ENCODE results near the gene CLCN2.
A peak's percentile ranks its signal among the peaks of the same experiment; 100 is the strongest.

Gene CLCN2

GRCh38 chr3:184355261-184356040, 6.0 kb downstream of the CLCN2 start:
- no peak for TF ChIP-seq CTCF (IDR thresholded peaks at IDR 0.05; ENCODE audit: borderline replicate concordance, control extremely low read depth, extremely low read depth, insufficient read depth, missing control alignments)
- in situ Hi-C loops (cut with MboI; ENCODE audit: low sequenced_read_pairs, unreplicated experiment): no loop called here
- DNase-seq (ENCODE audit: low spot score): no peak

- DNase-seq (ENCODE audit: low spot score): no peak
- no peak for TF ChIP-seq CTCF (IDR thresholded peaks at IDR 0.05; ENCODE audit: borderline replicate concordance, control extremely low read depth, extremely low read depth, insufficient read depth, missing control alignments)
- in situ Hi-C loops (cut with MboI; ENCODE audit: low sequenced_read_pairs, unreplicated experiment): no loop called here
Measured at GRCh38 chr3:184354754-184355153, 6.7 kb downstream of the CLCN2 start.

GRCh38 chr3:184354121-184354728, 7.2 kb downstream of the CLCN2 start:
- peak; percentile 87 for DNase-seq (ENCODE audit: low spot score)
- in situ Hi-C loops (cut with MboI; ENCODE audit: low sequenced_read_pairs, unreplicated experiment): no loop called here
- TF ChIP-seq CTCF (IDR thresholded peaks at IDR 0.05; ENCODE audit: borderline replicate concordance, control extremely low read depth, extremely low read depth, insufficient read depth, missing control alignments): peak; percentile 82

- DNase-seq (ENCODE audit: low spot score): no peak
- in situ Hi-C loops (cut with MboI; ENCODE audit: low sequenced_read_pairs, unreplicated experiment): no loop called here
- TF ChIP-seq CTCF (IDR thresholded peaks at IDR 0.05; ENCODE audit: borderline replicate concordance, control extremely low read depth, extremely low read depth, insufficient read depth, missing control alignments): no peak
Measured at GRCh38 chr3:184353546-184353941, 7.9 kb downstream of the CLCN2 start.

- no peak for DNase-seq (ENCODE audit: low spot score)
- no peak for TF ChIP-seq CTCF (IDR thresholded peaks at IDR 0.05; ENCODE audit: borderline replicate concordance, control extremely low read depth, extremely low read depth, insufficient read depth, missing control alignments)
- in situ Hi-C loops (cut with MboI; ENCODE audit: low sequenced_read_pairs, unreplicated experiment): no loop called here
Measured at GRCh38 chr3:184352897-184353545, 8.4 kb downstream of the CLCN2 start.

- in situ Hi-C loops (cut with MboI; ENCODE audit: low sequenced_read_pairs, unreplicated experiment): no loop called here
- TF ChIP-seq CTCF (IDR thresholded peaks at IDR 0.05; ENCODE audit: borderline replicate concordance, control extremely low read depth, extremely low read depth, insufficient read depth, missing control alignments): no peak
- no peak for DNase-seq (ENCODE audit: low spot score)
Measured at GRCh38 chr3:184352149-184352785, 9.1 kb downstream of the CLCN2 start.
